LNCaP clone FGC (cell line): Measurements from ENCODE around the gene ALX3.

ENCODE experiments used
- DNase-seq: peaks from one replicate; pipeline ENCODE4 v3.0.0-alpha.2; 2011; ENCODE audit warnings: low read depth
- H3K4me3 ChIP-seq: 2 replicates; pipeline ENCODE4 v1.5.1; 2011; ENCODE audit warnings: mild to moderate bottlenecking, low read depth, low read length, control low read depth
- TF ChIP-seq, protein P1 (sequence below): IDR thresholded peaks from 2 replicates; pipeline ENCODE4 v1.5.1; 2012; ENCODE audit warnings: mild to moderate bottlenecking; ENCODE audit not compliant: control insufficient read depth, insufficient read depth; ENCODE audit errors: extremely low read depth

The ALX3 gene

DNA sequence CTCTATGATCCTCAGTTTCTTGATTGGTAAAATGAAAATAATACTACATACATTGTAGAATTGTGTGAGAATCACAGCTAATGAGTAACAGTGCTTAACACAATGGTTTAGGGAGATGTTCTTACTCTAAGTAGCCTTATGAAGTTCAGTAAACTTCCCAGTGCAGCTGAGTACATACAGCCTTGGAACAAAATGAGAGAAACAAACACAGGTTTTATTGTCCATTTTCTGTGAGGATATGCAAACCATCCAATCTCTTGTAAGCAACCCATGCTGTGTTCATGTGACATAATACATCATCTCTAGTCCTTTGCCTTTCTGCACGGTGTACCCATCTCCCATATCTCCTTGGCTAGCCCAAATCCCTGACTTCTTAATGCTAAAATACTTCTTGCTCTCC, 50.7 kb downstream of the ALX3 start:
- TF ChIP-seq, protein P1, sequence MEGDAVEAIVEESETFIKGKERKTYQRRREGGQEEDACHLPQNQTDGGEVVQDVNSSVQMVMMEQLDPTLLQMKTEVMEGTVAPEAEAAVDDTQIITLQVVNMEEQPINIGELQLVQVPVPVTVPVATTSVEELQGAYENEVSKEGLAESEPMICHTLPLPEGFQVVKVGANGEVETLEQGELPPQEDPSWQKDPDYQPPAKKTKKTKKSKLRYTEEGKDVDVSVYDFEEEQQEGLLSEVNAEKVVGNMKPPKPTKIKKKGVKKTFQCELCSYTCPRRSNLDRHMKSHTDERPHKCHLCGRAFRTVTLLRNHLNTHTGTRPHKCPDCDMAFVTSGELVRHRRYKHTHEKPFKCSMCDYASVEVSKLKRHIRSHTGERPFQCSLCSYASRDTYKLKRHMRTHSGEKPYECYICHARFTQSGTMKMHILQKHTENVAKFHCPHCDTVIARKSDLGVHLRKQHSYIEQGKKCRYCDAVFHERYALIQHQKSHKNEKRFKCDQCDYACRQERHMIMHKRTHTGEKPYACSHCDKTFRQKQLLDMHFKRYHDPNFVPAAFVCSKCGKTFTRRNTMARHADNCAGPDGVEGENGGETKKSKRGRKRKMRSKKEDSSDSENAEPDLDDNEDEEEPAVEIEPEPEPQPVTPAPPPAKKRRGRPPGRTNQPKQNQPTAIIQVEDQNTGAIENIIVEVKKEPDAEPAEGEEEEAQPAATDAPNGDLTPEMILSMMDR, result no peak
- no peak overlapping the region for H3K4me3 ChIP-seq
- peak; percentile 96 for DNase-seq

GRCh38 chr1:110018396-110018795, 52.1 kb downstream of the ALX3 start:
- H3K4me3 ChIP-seq, result no peak overlapping the region
- no peak for DNase-seq
- TF ChIP-seq, protein P1, result no peak

GRCh38 chr1:110017792-110018191, 52.7 kb downstream of the ALX3 start:
- TF ChIP-seq, protein P1, result no peak
- DNase-seq, result no peak

DNA sequence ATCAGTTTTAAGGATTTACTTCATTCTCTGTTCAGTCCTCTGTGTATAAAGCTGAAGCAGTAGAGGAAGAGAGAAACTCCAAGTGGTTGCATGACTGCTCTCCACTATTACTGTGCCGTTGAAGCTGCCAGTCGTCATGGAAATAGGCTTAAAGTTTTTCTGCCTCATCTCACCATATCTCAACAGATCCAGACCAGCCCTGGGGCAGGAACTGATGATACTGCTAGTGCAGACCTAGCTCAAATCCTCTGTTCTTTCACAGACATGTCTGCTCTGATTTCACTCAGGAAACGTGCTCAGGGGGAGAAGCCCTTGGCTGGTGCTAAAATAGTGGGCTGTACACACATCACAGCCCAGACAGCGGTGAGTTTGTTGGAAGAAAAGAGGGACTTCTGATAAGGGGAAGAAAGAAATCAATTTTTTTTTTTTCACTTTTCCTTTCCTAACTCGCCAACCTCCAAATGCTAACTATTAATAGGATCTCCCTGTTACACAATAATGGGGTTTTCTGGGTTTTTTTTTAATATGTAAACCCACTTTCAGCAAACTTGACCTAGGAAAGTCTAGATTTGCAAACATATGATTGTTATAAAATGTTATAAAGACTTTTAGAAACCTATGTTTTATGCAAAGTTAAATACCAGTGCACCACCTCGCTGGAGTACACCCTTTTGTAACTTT, 58.2 kb downstream of the ALX3 start:
- no peak for DNase-seq
- H3K4me3 ChIP-seq, result no peak overlapping the region
- TF ChIP-seq, protein P1, result no peak

More at GRCh38 chr1:110017792-110018191, 52.7 kb downstream of the ALX3 start:
- no peak overlapping the region for H3K4me3 ChIP-seq

- TF ChIP-seq, protein P1, result peak; percentile 65
- H3K4me3 ChIP-seq, result no peak overlapping the region
- peak; percentile 61 for DNase-seq
Measured at GRCh38 chr1:110011527-110012041, 58.9 kb downstream of the ALX3 start.
